HG03103 (cell line): ENCODE measurements around the gene MMP24.

ENCODE experiments used
- ATAC-seq: cut with Tn5 transposase; IDR thresholded peaks from one replicate; pipeline ENCODE4 v1.9.1; 2021; ENCODE audit warnings: low read depth; ENCODE audit not compliant: unreplicated experiment

The MMP24 gene

GRCh38 chr20:35290186-35290886 is 63.8 kb downstream of the MMP24 start:
- ATAC-seq = no peak

DNA sequence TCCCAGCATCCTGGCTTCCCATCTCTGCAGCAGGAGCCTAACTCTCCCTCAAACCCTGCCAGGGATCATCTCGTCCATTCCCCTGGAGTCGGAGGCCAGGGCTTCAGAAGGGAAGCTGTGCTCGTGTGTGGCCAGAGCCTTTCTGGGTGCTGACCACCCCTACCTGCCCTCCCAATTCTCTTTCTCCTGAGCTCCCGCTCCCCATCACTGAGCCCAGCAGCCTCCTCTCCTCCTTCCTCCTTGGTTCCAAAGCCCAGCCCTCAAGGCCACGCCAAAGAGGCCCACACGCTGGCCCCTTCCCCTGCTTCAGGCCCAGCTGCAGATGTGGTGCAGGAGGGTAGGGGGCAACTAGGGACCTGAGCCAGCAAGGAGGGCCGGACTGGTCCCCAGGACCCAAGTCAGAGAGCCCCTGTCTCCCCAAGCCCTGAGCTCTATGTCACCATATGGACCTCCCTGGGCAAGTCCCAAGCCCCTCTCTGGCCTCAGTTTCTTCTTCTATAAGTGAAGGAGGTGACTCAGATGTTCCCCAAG is 64.5 kb downstream of the MMP24 start:
- ATAC-seq = no peak

- no peak for ATAC-seq
Measured at GRCh38 chr20:35291654-35292503, 65.4 kb downstream of the MMP24 start, which contains the start of gene FAM83C. Gene FAM83C (minus strand): TSS chr20:35292425. CDS start chr20:35292304, 121 bp downstream.

- ATAC-seq = no peak
Measured at GRCh38 chr20:35292504-35293285, 66.2 kb downstream of the MMP24 start.

DNA sequence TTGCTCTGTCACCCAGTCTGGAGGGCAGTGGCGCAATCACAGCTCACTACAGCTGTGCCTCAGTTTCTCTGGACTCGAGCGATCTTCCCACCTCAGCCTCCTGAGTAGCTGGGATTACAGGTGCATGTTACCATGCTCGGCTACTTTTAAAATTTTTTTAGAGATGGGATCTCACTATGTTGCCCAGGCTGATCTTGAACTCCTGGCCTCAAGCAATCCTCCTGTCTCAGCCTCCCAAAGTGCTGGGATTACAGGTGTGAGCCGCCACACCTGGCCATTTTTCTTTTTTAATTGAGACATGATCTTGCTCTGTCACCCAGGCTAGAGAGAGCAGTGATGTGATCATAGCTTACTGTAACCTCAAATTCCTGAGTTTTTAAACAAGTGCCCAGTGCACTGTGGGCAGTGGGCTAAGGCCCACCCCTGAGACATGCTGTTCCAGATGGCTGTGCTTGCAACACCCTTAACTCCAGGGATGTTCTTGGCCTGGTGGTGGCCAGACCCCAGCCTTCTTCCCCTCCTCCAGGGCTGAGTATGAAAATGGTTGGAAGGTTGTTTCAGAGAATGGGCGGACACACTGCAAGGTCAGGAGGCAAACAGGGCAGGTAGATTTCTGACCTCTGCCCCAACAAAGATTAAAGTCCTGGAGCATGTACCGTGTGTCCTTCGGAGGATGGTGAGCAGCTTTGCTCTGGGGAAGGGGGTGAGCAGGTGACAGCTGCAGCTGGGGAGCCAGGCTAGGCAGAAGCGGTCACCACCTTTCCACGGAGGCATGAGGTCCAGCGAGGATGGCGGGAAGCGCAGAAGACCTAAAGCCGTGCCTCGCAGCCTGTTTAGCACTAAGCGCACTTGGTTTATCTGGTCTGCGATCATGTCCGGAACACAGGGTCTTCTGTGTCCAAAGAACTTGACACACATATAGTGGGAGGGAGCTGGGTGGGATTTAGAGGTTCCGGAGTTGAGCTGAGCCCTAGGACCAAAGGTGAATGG is 67.1 kb downstream of the MMP24 start:
- ATAC-seq = no peak

DNA sequence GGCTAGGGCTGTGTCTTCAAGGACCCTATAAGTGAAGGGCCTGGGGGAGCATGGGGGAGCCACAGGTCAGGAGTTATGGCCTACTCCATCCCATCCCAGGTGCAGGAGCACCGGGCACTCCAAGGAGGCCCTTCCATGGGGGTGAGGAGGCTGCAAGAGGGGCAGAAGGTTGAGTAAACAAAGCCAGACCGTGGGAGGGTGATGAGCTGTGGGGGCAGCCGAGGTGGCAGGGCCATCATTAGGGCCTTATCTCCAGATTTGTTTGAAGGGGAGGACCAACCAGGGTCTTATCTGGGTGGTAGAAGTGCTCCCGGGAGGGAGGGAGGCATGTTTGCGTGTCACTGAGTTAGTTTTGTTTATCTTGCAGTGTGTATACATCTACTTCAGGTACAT is 67.8 kb downstream of the MMP24 start:
- no peak for ATAC-seq

DNA sequence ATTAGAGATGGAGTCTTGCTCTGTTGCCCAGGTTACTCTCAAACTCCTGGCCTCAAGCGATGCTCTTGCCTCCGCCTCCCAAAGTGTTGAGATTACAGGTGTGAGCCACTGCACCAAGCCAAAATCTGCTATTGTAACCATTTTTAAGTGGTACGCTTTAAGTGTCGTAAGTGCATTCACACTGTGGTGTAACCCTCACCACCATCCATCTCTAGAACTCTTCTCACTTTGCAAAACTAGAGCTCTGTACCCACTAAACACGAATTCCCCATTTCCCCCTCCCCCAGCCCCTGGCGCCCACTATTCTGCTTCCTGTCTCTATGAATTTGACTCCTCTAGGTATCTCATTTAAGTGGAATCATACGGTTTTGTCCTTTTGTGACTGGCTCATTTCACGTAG is 68.6 kb downstream of the MMP24 start:
- ATAC-seq = no peak

GRCh38 chr20:35295674-35296073 is 69.2 kb downstream of the MMP24 start:
- no peak for ATAC-seq

GRCh38 chr20:35296101-35296554 is 69.6 kb downstream of the MMP24 start:
- ATAC-seq = no peak

DNA sequence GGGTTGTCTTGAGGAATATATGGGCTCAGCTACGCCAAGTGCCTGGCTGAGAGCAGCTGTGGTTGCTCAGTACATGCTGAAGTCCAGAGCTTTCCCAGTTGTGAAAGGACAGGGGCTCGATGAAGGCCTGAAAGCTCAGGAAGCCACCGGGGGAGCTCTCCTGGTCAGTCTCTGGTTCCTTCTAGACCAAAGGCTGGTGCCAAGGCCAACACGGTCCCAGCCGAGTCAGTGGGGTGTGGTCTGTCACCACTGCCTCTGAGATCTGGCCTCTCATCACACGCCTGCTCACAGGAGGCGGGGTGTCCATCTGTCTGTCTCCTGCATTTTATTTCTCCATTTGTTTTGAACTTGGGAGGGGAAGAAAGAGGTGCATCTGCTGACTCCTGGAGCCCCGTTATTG is 70.7 kb downstream of the MMP24 start:
- no peak for ATAC-seq

- ATAC-seq = no peak
Measured at GRCh38 chr20:35297740-35298139, 71.2 kb downstream of the MMP24 start.

- no peak for ATAC-seq
Measured at GRCh38 chr20:35298264-35298663, 71.8 kb downstream of the MMP24 start.

DNA sequence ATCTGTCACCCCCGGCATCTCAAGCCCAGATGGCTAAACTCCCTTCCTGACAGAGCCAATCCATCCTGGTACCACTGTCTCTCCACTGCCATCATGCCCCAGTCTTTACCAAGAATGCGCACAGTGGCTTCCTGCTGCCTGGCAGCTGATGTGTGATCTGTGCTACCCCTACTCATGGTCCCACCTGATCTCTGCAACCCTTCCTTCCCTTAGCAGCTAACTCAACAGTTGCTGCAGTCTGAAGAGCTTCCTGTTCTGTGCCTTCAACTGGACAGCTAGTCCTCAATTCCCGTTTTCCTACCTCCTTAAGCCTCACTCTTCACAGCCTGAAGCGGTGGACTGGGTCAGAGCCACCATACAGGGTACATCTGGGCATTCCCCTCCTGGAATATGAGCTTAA is 73.3 kb downstream of the MMP24 start:
- ATAC-seq = no peak

DNA sequence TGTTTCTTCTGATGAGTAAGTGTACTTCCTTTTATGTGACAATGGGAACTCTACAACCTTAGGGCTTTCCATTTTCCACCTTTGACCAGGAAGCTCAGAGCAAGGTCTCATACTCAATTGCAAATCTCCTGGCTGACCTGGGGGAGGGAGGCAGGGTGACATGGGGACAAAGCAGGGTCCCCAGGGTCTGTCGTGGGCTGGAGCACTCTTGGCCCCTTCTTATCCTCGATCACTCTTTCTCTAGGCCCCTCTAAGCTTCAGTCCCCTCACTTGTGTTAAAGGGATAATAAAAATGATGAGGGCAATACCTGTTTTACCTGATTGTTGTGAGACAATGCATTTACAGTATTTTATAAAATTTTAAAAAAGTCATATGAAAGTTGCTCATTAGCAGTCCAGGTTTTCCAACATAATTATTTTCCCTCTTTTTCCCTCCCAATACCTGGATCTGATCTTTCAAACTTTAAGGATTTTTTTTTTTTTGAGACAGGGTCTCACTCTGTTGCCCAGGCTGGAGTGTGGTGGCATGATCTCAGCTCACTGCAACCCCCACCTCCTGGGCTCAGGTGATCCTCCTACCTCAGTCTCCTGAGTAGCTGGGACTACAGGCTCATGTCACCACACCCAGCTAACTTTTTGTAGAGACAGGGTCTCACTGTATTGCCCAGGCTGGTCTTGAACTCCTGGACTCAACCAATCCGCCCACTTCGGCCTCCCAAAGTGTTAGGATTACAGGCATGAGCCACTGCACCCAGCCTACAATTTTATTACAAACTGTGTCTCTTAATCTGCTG is 74.2 kb downstream of the MMP24 start:
- no peak for ATAC-seq

DNA sequence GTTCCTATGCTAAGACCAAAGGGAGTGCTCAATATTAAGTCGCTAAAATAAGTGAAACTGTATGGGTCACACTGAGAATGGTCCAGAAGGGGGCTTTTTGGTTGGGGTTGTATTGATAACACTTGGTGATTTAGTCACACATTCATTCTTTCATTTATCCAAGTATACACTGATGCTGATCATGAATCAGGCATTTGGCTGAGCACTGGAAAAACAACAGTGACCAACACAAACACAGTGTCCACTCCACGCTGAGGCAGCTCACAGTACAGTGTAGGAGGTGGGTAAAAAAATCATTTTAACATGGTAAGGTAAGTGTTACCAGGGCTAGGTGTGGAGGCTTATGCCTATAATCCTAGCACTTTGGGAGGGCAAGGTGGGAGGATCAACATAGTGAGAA is 74.9 kb downstream of the MMP24 start:
- no peak for ATAC-seq

GRCh38 chr20:35302421-35303335 is 76.2 kb downstream of the MMP24 start:
- no peak for ATAC-seq

GRCh38 chr20:35303382-35303734 is 76.9 kb downstream of the MMP24 start:
- no peak for ATAC-seq
